Small intestine (tissue), 7 donors: ENCODE measurements around the gene PPP1R7. TPM values are rescaled to one million over a fixed set of nuclear protein-coding genes. Genes with fewer than 3 reads are reported as not detected.
A peak's percentile ranks its signal among the peaks of the same experiment; 100 is the strongest.

Source experiments
- DNase-seq, 2 donors: peaks; one replicate each; pipeline versions ENCODE4 v3.0.0 to v3.0.0-alpha.2; 2013
- FAIRE-seq: peaks from 2 replicates; lab custom pipeline; 2012; peaks lifted over from hg19 to GRCh38; lab: Jason Lieb, UNC
- H3K27ac ChIP-seq, 3 donors: one replicate each; pipeline ENCODE4 v1.5.1; 2013; ENCODE audit warnings: low read length in 2 of 3, mild to moderate bottlenecking in 2 of 3, control low read depth in 1 of 3, inconsistent platforms in 1 of 3, low read depth in 1 of 3, moderate library complexity in 1 of 3
- H3K27me3 ChIP-seq, 3 donors: one replicate each; pipeline ENCODE4 v1.6.1; 2013; ENCODE audit warnings: low read length in 3 of 3, inconsistent platforms in 1 of 3; ENCODE audit not compliant: control insufficient read depth in 3 of 3, insufficient read depth in 3 of 3
- H3K36me3 ChIP-seq, 3 donors: one replicate each; pipeline ENCODE4 v1.6.1; 2013; ENCODE audit warnings: low read length in 3 of 3, inconsistent platforms in 1 of 3, low read depth in 1 of 3, mild to moderate bottlenecking in 1 of 3, moderate library complexity in 1 of 3; ENCODE audit not compliant: control insufficient read depth in 3 of 3, insufficient read depth in 2 of 3
- H3K4me1 ChIP-seq, 3 donors: one replicate each; pipeline ENCODE4 v1.6.1; 2013; ENCODE audit warnings: low read length in 2 of 3, inconsistent platforms in 1 of 3, low read depth in 1 of 3, mild to moderate bottlenecking in 1 of 3, moderate library complexity in 1 of 3; ENCODE audit not compliant: control insufficient read depth in 3 of 3, insufficient read depth in 2 of 3
- H3K4me3 ChIP-seq, 3 donors: one replicate each; pipeline ENCODE4 v1.5.1; 2013; ENCODE audit warnings: low read length in 3 of 3, control low read depth in 1 of 3, inconsistent platforms in 1 of 3, low read depth in 1 of 3, mild to moderate bottlenecking in 1 of 3, moderate library complexity in 1 of 3
- H3K9me3 ChIP-seq, 2 donors: one replicate each; pipeline ENCODE4 v1.6.1; 2013; ENCODE audit warnings: low read depth in 1 of 2, low read length in 1 of 2; ENCODE audit not compliant: control insufficient read depth in 2 of 2, insufficient read depth in 1 of 2
- WGBS, 3 donors: extraction: QIAGEN DNeasy Blood & Tissue Kit; methylation state at CpG; one replicate each; pipeline ENCODE4 v1.1.7; 2013; 5-methylcytosine and 5-hydroxymethylcytosine counted together
- polyA plus RNA-seq, 4 donors: library from polyadenylated mRNA; stranded (reverse) in 3 of 4; unstranded in 1 of 4; fragments of 200-250 nt in 3 of 4; fragments of 120-200 nt in 1 of 4; gene quantifications; one replicate each; pipeline versions ENCODE4 v1.2.1 to v1.2.3, GENCODE V29; 2013
- donor health status: healthy with polysubstance abuse.
- donor health status: control.
- donor health status: control.
- donor health status: Bipolar disorder and iron deficiency.
- donor health status: healthy.

The PPP1R7 gene
- polyA plus RNA-seq, 4 donors, result 57.3 to 74.7 (median 63.5) TPM

DNA sequence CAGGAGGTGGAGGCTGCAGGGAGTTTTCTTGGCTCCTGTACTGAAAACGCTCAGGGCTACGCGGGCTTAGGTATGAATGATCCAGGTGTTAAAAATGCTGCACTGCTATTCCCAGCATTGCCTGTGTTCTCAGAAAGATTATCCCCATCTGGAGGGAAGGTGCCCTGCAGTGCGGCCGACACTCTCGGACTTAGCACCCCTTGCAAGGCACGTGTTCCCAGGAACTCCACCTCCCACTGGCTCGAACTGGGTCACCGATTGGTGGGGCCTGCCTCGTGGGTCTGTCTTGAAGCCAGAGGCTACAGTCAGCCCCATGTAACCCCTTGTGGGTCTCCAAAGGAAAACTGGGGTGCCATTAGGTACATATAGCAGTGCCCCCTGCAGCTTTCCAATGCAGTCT lies 63.9 kb downstream of the PPP1R7 start:
- DNase-seq, result no peak
- no peaks in the 10 kb centered on the region for H3K9me3 ChIP-seq
- 36 to 53% (median 52%) methylated on average over 10 of the region's 10 CpGs for WGBS, 3 donors

GRCh38 chr2:241214766-241215165 lies 64.5 kb downstream of the PPP1R7 start:
- Histone ChIP-seq H3K4me1 (peaks cover 0 to 8% (median 0%) of the 10 kb centered on the region in 3 donors), H3K9me3 (no peaks in the 10 kb centered on the region), H3K36me3 (no peaks in the 10 kb centered on the region), H3K27ac (no peak overlapping the region), H3K27me3 (peaks cover 0 to 2% (median 0%) of the 10 kb centered on the region in 3 donors), H3K4me3 (no peak overlapping the region)
- WGBS, 3 donors, result 65 to 86% (median 77%) methylated on average over 7 to 12 of the region's 12 CpGs
- no peak for FAIRE-seq
- DNase-seq, result no peak

More for the DNA sequence above, 63.9 kb downstream of the PPP1R7 start:
- Histone ChIP-seq H3K4me1 (peaks cover 0 to 6% (median 0%) of the 10 kb centered on the region in 3 donors), H3K4me3 (no peak overlapping the region), H3K27me3 (peaks cover 0 to 2% (median 0%) of the 10 kb centered on the region in 3 donors), H3K27ac (no peak overlapping the region), H3K36me3 (no peaks in the 10 kb centered on the region)
- no peak for FAIRE-seq

- H3K9me3 ChIP-seq, result no peaks in the 10 kb centered on the region
- peak in 1 of 2 donors; percentile 30 for DNase-seq
- H3K4me1 ChIP-seq, result peaks cover 0 to 8% (median 0%) of the 10 kb centered on the region in 3 donors
- no peak overlapping the region for H3K4me3 ChIP-seq
- FAIRE-seq, result no peak
- H3K36me3 ChIP-seq, result no peaks in the 10 kb centered on the region
- no peak overlapping the region for H3K27ac ChIP-seq
- 23 to 60% (median 46%) methylated on average over 8 to 9 of the region's 9 CpGs for WGBS, 3 donors
- H3K27me3 ChIP-seq, result peaks cover 0 to 2% (median 0%) of the 10 kb centered on the region in 3 donors
Measured at GRCh38 chr2:241215421-241215820, 65.2 kb downstream of the PPP1R7 start.

DNA sequence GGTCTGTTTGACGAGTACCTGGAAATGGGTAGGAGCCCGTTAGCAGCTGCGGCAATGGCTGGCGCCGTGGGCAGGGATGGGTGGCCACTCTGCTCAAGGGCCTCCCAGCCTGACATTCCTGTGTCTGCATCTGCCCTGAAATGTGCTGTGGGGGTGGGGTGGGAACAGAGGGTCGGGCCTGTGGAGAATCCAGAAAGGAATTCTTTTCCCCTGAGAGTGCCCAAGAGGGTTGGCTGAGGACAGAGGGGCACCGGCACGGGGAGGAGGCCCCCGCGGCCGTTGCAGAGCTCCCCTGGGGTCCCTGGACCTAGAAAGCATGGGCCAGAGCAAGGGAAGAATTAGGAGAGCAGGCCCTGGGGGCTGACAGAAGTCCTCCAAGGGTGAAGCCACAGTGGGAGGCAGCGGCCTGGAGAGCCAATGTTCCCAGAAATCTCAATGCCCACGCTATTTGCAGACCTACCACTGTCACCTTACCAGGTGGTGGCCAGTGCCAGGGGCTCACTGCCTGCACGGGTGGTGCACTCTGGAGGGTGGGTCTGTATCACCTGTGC lies 66.0 kb downstream of the PPP1R7 start:
- 54 to 64% (median 59%) methylated on average over 13 to 14 of the region's 14 CpGs for WGBS, 3 donors
- Histone ChIP-seq H3K4me1 (peaks cover 0 to 8% (median 0%) of the 10 kb centered on the region in 3 donors), H3K9me3 (no peaks in the 10 kb centered on the region), H3K36me3 (no peaks in the 10 kb centered on the region), H3K4me3 (no peak overlapping the region), H3K27ac (no peak overlapping the region), H3K27me3 (peaks cover 0 to 2% (median 0%) of the 10 kb centered on the region in 3 donors)
- FAIRE-seq (no peak), DNase-seq (no peak)

DNA sequence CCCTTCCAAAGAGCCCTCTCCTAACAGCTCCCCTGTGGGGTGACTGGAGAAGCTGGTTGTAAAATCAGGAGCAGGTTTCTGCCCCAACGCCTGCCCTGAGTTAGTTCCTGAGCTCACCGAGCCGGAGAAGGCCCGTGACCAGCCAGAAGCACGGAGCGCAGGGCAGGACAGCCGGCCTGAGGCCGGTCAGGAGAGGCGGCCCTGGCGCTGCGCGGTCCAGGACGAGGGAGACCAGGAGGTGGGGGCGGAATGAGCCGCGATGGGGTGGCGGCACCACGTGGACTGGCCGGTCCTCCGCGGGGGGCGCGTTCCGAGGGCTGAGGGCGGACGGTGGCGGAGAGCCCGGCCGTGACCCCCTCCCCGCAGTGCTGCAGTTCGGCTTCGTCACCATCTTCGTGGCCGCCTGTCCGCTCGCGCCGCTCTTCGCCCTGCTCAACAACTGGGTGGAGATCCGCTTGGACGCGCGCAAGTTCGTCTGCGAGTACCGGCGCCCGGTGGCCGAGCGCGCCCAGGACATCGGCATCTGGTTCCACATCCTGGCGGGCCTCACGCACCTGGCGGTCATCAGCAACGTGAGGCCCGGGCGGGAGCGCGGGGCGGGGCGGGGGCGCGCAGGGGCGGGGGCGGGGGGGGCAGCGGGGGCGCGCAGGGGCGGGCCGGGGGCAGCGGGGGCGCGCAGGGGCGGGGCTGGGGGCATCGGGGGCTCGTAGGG lies 67.2 kb downstream of the PPP1R7 start:
- Histone ChIP-seq H3K27ac (peak overlapping the region; percentile 24 to 83 (median 68)), H3K9me3 (no peaks in the 10 kb centered on the region), H3K4me3 (peak overlapping the region in 2 of 3 donors; percentile 38 to 44), H3K4me1 (peaks cover 0 to 8% (median 0%) of the 10 kb centered on the region in 3 donors), H3K27me3 (peaks cover 0 to 2% (median 0%) of the 10 kb centered on the region in 3 donors), H3K36me3 (no peaks in the 10 kb centered on the region)
- DNase-seq, result peak; percentile 57 to 82
- FAIRE-seq, result no peak
- 0 to 1% (median 1%) methylated on average over 30 to 71 of the region's 77 CpGs for WGBS, 3 donors

- Histone ChIP-seq H3K4me3 (peak overlapping the region; percentile 23 to 63 (median 50)), H3K4me1 (peaks cover 0 to 14% (median 0%) of the 10 kb centered on the region in 3 donors), H3K36me3 (peaks cover 0 to 3% (median 0%) of the 10 kb centered on the region in 3 donors), H3K9me3 (no peaks in the 10 kb centered on the region), H3K27ac (peak overlapping the region in 1 of 3 donors; percentile 50), H3K27me3 (peaks cover 0 to 2% (median 0%) of the 10 kb centered on the region in 3 donors)
- 1% methylated on average over 29 to 77 of the region's 83 CpGs for WGBS, 3 donors
- DNase-seq, result peak in 1 of 2 donors; percentile 69
- FAIRE-seq, result no peak
Measured at GRCh38 chr2:241218131-241219029, 68.1 kb downstream of the PPP1R7 start.

- FAIRE-seq (no peak), DNase-seq (peak in 1 of 2 donors; percentile 31)
- no peak overlapping the region for H3K27ac ChIP-seq
- peaks cover 0 to 4% (median 0%) of the 10 kb centered on the region in 3 donors for H3K36me3 ChIP-seq
- peak overlapping the region in 1 of 3 donors; percentile 23 for H3K4me3 ChIP-seq
- no peaks in the 10 kb centered on the region for H3K9me3 ChIP-seq
- peaks cover 0 to 20% (median 0%) of the 10 kb centered on the region in 3 donors for H3K4me1 ChIP-seq
- 16 to 38% (median 24%) methylated on average over 4 of the region's 4 CpGs for WGBS, 3 donors
- H3K27me3 ChIP-seq, result peaks cover 0 to 2% (median 0%) of the 10 kb centered on the region in 3 donors
Measured at GRCh38 chr2:241219030-241219382, 68.7 kb downstream of the PPP1R7 start.

DNA sequence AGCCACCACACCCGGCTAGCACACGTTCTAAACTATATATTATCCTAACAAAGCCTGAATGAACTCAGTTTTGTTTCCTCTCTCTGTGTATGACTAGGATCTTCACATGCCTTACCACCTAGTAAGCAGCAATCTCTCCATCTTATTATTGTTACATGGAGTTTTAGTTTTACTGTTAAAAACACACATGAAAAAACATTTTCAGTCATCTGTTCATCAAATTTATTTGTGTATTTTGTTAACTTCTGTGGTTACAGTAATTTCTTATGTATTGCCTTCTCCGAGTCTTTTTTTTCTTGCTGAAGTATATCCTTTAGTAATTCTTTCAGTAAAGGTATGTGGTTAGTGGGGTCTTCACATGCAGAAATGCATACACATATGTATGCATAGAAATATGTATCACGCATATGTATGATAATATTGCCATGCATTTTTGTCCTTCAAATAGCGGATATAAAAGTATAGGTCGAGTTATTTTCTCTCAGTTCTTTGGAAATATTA lies 69.6 kb downstream of the PPP1R7 start:
- WGBS, 3 donors, result 84 to 88% (median 86%) methylated on average over 6 of the region's 6 CpGs
- Histone ChIP-seq H3K36me3 (peaks cover 0 to 4% (median 0%) of the 10 kb centered on the region in 3 donors), H3K27me3 (no peaks in the 10 kb centered on the region), H3K4me1 (peaks cover 0 to 29% (median 2%) of the 10 kb centered on the region in 3 donors), H3K9me3 (no peaks in the 10 kb centered on the region), H3K4me3 (no peak overlapping the region), H3K27ac (no peak overlapping the region)
- FAIRE-seq (no peak), DNase-seq (no peak)
